GM19397 (cell line): ENCODE measurements around the gene ZSCAN12.
"Not testable (repeated sequence)": the region's sequence is repeated elsewhere in the genome, so short reads cannot be mapped to it uniquely, and the experiment has no call there.

Experiments
- ATAC-seq: cut with Tn5 transposase; IDR thresholded peaks from one replicate; pipeline ENCODE4 v1.9.1; 2021; ENCODE audit warnings: mild to moderate bottlenecking, moderate library complexity; ENCODE audit not compliant: unreplicated experiment

ZSCAN12 gene

GRCh38 chr6:28399350-28400121 lies at the start of gene ZSCAN12:
Gene ZSCAN12, minus strand, starts transcription at chr6:28399747. Its CDS starts 1,342 bp downstream, at chr6:28398405.
- ATAC-seq, result peak; percentile 89

GRCh38 chr6:28449056-28449455 lies 49.5 kb upstream of the ZSCAN12 start:
- ATAC-seq, result no peak

GRCh38 chr6:28447512-28447906 lies 48.0 kb upstream of the ZSCAN12 start:
- ATAC-seq, result not testable (repeated sequence)

- ATAC-seq, result no peak
Measured at GRCh38 chr6:28446818-28447511, 47.4 kb upstream of the ZSCAN12 start.

- ATAC-seq, result not testable (repeated sequence)
Measured at GRCh38 chr6:28444759-28445158, 45.2 kb upstream of the ZSCAN12 start.

- peak; percentile 90 for ATAC-seq
Measured at GRCh38 chr6:28443112-28443773, 43.7 kb upstream of the ZSCAN12 start, which contains the start of gene ZSCAN23. Gene ZSCAN23, minus strand, starts transcription at chr6:28443491. Its CDS starts 7,225 bp downstream, at chr6:28436266.

- no peak for ATAC-seq
Measured at GRCh38 chr6:28442586-28442985, 43.0 kb upstream of the ZSCAN12 start.

- no peak for ATAC-seq
Measured at GRCh38 chr6:28436404-28436803, 36.9 kb upstream of the ZSCAN12 start.

- no peak for ATAC-seq
Measured at GRCh38 chr6:28433119-28433518, 33.6 kb upstream of the ZSCAN12 start.

- no peak for ATAC-seq
Measured at GRCh38 chr6:28429781-28430180, 30.2 kb upstream of the ZSCAN12 start.

GRCh38 chr6:28425944-28426541 lies 26.5 kb upstream of the ZSCAN12 start:
- ATAC-seq, result no peak

GRCh38 chr6:28424163-28424562 lies 24.6 kb upstream of the ZSCAN12 start:
- no peak for ATAC-seq

GRCh38 chr6:28423546-28423945 lies 24.0 kb upstream of the ZSCAN12 start:
- no peak for ATAC-seq

GRCh38 chr6:28413681-28414080 lies 14.1 kb upstream of the ZSCAN12 start:
- ATAC-seq, result no peak

GRCh38 chr6:28410767-28411166 lies 11.2 kb upstream of the ZSCAN12 start:
- no peak for ATAC-seq

GRCh38 chr6:28408076-28408802 lies 8.7 kb upstream of the ZSCAN12 start:
- ATAC-seq, result no peak

- no peak for ATAC-seq
Measured at GRCh38 chr6:28407401-28407800, 7.9 kb upstream of the ZSCAN12 start.

GRCh38 chr6:28403923-28404322 lies 4.4 kb upstream of the ZSCAN12 start:
- ATAC-seq, result not testable (repeated sequence)

GRCh38 chr6:28402197-28402596 lies 2.6 kb upstream of the ZSCAN12 start:
- ATAC-seq, result no peak

GRCh38 chr6:28401172-28401571 lies 1.6 kb upstream of the ZSCAN12 start:
- no peak for ATAC-seq

- no peak for ATAC-seq
Measured at GRCh38 chr6:28400122-28400451, 540 bp upstream of the ZSCAN12 start.
